Adipose tissue (tissue), 3 donors: ENCODE data around the gene PPM1A. TPM values are rescaled to one million over a fixed set of nuclear protein-coding genes. Genes with fewer than 3 reads are reported as not detected.
"Not testable (repeated sequence)": the region's sequence is repeated elsewhere in the genome, so short reads cannot be mapped to it uniquely, and the experiment has no call there.

Experiments
- H3K27ac ChIP-seq: one replicate; pipeline ENCODE4 v1.5.1; 2013; ENCODE audit warnings: low read depth, low read length
- WGBS, 3 donors: extraction: QIAGEN DNeasy Blood & Tissue Kit; methylation state at CpG; one replicate each; pipeline ENCODE4 v1.1.7; 2013; 5-methylcytosine and 5-hydroxymethylcytosine counted together
- polyA plus RNA-seq, 3 donors: library from polyadenylated mRNA; stranded (reverse); fragments of 200-250 nt; gene quantifications; one replicate each; pipeline ENCODE4 v1.2.3, GENCODE V29; 2013
- donor health status: healthy with polysubstance abuse.
- donor health status: Bipolar disorder and iron deficiency.
- donor health status: healthy.

The PPM1A gene
- polyA plus RNA-seq, 3 donors = 12.7 to 27.4 (median 22.9) TPM

DNA sequence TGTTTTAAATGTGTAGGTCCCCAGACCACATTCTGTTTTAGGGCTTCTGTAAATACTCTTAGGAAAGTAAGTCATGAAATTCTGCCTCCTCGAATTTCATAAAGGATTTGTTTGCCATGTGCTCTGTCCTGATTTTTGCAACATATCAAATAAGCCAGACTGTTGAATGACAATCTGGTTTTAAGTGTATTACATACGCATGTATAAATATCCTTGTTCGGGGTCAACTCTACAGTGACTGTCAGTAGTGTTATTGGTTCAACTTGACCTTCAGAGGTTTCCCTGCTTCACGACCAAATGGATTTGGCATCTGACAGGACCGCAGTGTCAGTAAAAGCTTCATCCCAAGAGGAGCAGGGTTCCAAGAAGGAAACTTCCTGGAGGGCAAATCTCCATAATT, 52.7 kb downstream of the PPM1A start:
- H3K27ac ChIP-seq = no peak overlapping the region
- 77 to 80% (median 78%) methylated on average over 5 of the region's 5 CpGs for WGBS, 3 donors

DNA sequence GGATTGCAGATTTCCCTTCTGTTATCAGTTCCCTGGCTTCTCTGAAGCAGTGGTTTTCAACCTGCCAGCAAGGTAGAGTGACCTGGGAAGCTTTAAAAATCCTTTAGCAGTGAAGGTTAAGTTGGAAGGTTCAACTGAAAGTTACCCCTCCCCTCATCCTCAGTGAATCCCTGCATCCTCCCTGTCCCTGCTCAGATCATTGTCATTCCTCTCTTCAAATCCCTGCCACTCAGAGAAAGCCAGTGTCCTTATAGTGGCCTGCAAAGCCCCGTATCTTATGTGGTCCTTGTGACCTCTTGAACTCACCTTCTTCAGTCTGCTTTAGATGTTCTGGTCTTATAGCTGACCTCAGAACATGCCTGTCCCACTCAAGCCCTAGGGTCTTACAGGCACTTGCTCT, 53.6 kb downstream of the PPM1A start:
- H3K27ac ChIP-seq = no peak overlapping the region
- WGBS, 3 donors = 80 to 94% (median 83%) methylated on average over 1 of the region's 1 CpG

DNA sequence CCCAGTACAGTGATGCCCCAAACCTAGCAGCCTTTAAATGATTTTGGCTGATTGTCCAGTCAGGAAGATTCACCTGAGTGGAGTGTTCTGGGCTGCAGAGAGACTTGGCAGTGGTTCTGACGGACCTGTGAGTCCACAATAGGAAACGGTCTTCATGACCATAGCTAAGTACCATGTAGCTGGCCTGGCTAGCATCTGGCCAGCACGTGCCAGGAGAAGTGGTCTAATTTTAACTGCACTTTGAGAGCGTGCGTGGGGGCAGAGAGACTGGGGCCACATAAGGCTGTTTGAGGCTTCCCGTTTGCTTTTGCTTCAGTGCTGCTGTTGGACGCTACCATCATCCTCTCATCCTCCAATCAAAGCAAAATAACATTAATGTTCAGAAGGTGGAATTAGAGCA, 54.7 kb downstream of the PPM1A start:
- no peak overlapping the region for H3K27ac ChIP-seq
- WGBS, 3 donors = 65 to 68% (median 67%) methylated on average over 7 of the region's 7 CpGs

DNA sequence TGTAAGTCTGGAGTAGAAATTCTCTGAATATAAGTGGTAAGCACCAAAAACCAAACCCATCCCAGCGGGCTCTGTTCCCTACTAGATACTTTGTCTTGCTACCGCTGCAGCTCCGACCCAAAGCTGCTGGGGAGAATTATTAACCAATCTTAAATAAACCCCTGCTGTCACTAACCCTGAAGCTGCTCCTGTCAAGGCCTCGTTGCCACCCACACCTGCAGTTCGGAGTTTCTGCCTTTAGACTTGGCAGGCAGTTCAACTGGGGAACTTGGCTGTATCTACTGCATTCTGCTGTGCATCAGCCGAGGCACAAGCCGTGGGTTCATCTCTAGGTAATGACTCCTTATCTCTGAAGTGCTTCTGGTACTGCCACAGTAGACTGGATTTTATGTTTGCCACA, 55.5 kb downstream of the PPM1A start:
- H3K27ac ChIP-seq = no peak overlapping the region
- 19 to 77% (median 76%) methylated on average over 7 of the region's 7 CpGs for WGBS, 3 donors

DNA sequence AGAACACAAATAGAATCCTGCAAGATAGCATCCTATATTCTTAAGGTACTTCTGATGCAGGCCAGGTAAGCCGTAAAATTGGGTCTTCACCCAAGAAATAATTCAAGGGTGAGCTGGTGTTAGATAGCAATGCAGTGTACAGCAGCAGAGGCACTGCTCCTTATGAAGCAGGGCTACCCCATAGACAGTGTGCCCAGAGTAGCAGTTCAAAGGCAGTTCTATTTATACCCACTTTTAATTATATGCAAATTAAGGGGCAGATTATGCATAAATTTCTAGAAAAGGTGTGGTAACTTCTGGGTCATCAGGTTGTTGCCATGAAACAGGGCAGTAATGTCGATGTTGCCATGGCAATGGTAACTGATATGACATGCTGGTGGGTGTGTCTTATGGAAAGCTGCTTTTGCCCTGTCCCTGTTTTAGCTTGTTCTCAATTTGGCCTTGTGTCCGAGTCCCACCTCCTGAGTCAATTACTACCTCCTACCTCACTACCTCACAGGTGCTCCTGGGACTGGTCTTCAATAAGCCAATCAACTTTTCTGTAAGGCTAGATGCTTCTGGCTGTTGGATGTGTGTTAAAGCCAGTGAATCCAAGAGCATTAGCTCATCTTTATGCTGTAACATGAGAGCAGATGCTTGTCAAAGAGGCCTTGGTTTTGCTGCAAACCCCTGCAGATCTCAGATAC, 61.0 kb downstream of the PPM1A start:
- 82 to 88% (median 84%) methylated on average over 3 of the region's 3 CpGs for WGBS, 3 donors
- no peak overlapping the region for H3K27ac ChIP-seq

DNA sequence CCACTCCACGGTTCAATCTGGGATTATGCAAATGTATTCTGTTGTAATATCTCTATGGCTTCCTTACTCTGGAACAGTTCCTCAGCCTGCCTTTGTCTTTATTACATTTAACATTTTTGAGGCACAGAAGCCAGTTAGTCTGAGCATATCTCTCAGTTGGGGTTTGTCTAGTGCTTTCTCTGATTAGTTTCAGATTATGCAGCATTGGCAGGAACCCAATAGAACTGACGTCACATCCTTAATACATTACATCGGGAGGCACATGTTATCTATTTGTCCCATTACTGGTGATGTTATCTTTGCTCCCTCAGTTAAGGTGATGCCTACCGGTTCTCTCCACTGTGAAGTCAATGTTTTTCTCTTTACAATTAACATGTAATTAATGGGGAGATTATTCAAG, 62.4 kb downstream of the PPM1A start:
- WGBS, 3 donors = 21 to 30% (median 23%) methylated on average over 4 of the region's 4 CpGs

DNA sequence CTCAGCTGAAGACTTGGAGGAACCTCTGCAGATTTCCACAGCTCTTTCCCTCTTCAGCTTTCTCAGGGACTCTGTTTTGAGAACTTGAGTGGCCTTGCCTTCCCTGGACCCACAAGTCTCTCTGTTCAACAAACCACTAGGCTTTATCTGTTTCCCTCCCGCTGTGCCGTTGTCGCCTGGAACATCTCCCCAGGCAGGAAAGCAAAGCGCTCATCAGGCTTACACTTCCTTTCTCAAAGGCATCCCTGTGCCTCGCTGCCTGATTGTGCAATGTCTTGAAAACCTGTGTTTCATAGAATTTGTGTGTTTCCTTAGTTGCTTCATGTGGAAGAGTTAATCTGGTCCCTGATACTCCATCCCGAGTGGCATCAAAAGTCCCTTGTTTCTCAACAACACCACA, 64.1 kb downstream of the PPM1A start:
- 39 to 71% (median 49%) methylated on average over 6 of the region's 6 CpGs for WGBS, 3 donors
- H3K27ac ChIP-seq = no peak overlapping the region

More for the DNA sequence above, 62.4 kb downstream of the PPM1A start:
- no peak overlapping the region for H3K27ac ChIP-seq

DNA sequence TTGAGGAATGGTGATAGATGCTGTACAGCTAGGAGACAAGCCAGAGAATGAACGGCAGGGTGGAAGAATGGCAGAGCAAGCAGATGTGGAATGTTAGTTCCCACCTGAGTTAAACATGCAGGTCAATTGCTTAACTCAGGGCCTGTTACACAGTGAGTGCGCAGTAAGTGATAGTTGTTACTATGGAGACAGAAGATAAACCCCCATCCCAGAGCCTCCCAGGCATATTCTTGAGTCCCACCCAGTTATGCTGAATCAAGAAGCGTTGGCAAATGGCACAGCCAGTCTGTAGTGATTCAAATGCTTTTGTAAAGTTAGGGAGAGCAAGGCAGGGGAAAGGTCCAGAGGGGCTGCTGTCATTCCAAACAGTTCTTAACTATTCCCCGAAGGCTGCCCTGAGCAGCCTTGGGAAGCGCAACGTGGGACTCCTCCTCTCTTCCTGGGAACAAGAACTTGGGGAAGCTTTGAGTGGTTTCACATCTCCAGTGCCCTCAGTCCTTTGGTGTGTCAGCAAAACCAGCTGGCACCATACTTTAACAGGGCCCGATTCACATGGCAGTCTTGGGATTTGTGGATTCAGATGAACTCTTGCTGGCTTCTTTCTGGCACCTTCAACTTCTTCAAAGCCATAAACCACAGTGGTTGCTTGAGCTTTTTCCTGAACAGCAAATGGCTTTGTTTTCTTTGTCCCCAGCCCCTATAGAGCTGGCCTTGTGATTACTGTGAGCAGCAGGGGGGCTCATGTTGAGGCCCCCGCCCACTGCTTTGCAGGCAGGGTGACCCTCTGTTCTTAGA, 66.4 kb downstream of the PPM1A start:
- 68 to 73% (median 70%) methylated on average over 8 of the region's 8 CpGs for WGBS, 3 donors
- no peak overlapping the region for H3K27ac ChIP-seq

DNA sequence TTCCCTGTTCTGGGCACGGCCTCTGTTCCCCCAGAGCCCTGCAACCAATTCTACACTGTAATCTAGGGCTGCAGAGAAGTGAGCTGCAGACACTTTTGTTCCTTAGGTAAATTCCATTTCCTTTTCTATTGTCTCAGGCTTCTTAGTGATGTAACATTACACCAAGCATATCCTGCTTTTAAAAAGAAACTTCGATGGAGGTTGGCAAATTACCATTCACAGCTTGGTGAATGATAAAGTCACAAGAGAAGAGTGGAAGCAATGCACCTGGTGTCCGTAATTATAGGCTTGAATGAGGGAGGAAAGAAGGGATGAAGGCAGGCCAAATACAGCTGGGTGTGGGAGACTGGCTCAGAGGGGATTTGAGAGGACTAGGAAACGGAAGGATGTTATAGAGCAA, 68.6 kb downstream of the PPM1A start:
- no peak overlapping the region for H3K27ac ChIP-seq
- WGBS, 3 donors = 53 to 64% (median 58%) methylated on average over 4 of the region's 4 CpGs

DNA sequence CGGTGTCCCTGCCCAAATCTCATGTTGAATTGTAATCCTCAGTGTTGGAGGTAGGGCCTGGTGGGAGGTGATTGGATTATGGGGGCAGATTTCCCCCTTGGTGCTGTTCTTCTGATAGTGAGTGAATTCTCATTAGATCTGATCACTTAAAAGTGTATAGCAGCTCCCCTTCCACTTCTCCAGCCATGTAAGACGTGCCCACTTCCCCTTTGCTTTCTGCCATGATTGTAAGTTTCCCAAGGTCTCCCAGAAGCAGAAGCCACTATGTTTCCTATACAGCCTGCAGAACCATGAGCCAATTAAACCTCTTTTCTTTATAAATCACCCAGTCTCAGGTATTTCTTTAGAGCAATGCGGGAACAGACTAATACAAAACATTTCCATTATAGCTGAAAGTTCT, 71.8 kb downstream of the PPM1A start:
- not testable (repeated sequence) for H3K27ac ChIP-seq
- 76 to 96% (median 84%) methylated on average over 3 of the region's 3 CpGs for WGBS, 3 donors

DNA sequence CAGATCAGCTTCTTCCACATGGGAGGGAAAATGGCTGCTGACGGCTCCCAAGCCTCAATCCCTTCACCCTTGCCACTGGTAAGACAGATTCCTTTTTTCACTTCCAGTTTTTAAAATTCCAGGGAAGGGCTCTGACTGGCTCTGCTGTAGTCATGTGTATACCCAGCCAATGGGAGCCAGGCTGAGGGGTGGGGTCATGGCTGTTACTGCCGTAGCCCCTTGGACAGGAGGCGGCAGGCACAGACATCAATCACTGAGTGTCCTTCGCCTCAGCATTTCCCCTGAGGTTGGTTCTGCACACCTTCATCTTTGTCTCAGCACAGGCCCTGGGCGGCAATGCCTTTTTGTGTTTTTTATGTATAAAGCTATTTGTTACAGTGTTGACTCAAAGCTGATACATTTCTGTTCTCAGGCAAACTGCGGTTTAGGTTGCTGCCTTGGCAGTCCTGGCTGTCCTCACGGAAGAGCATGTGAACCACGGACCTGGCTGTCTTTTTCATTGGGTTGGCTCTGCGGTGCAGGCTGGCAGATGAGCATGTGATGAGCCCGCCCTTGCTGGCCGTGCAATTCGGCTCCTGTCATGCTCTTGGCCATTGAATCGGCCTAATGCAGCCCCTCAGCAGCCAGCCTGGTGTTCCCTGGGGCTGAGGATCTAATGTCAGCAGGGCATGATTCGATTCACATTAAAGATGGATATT, 74.3 kb downstream of the PPM1A start:
- H3K27ac ChIP-seq = no peak overlapping the region
- WGBS, 3 donors = 88 to 92% (median 89%) methylated on average over 14 of the region's 14 CpGs

DNA sequence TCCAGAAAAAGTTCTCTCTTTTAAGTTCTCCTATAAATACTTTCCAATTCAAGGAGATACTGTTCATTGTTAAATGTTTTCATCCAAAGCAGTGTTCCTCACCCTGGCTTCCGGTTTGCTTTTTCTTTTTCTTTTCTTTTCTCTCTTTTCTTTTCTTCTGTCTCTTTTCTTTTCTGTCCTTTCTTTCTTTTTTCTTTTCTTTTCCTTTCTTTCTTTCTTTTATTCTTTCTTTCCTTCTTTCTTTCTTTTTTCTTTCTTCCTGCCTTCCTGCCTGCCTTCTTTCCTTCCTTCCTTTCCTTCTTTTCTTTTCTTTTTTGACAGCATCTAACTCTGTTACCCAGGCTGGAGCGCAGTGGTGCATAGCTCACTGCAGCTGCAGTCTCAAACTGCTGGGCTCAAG, 75.8 kb downstream of the PPM1A start:
- no peak overlapping the region for H3K27ac ChIP-seq
- 87 to 96% (median 91%) methylated on average over 2 of the region's 2 CpGs for WGBS, 3 donors

DNA sequence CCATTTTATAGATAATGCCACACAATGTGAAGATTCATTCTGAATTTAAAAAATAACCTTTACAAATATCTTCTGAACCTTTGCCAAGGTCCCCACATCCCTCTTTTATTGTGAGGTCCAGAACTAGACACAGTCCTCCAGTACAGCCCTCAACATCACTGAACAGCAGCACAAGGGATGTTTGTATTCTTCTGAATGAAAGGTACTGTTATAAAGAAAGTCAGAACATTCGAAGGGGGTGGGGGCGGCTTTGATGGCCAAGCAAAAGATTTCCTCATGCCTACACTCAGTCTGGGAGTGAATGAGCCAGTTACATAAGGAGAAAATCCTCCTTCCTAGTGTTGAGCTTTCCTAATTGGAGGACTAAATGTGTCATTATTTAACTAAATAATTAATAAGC, 77.3 kb downstream of the PPM1A start:
- 81 to 89% (median 88%) methylated on average over 2 of the region's 2 CpGs for WGBS, 3 donors
- H3K27ac ChIP-seq = no peak overlapping the region

DNA sequence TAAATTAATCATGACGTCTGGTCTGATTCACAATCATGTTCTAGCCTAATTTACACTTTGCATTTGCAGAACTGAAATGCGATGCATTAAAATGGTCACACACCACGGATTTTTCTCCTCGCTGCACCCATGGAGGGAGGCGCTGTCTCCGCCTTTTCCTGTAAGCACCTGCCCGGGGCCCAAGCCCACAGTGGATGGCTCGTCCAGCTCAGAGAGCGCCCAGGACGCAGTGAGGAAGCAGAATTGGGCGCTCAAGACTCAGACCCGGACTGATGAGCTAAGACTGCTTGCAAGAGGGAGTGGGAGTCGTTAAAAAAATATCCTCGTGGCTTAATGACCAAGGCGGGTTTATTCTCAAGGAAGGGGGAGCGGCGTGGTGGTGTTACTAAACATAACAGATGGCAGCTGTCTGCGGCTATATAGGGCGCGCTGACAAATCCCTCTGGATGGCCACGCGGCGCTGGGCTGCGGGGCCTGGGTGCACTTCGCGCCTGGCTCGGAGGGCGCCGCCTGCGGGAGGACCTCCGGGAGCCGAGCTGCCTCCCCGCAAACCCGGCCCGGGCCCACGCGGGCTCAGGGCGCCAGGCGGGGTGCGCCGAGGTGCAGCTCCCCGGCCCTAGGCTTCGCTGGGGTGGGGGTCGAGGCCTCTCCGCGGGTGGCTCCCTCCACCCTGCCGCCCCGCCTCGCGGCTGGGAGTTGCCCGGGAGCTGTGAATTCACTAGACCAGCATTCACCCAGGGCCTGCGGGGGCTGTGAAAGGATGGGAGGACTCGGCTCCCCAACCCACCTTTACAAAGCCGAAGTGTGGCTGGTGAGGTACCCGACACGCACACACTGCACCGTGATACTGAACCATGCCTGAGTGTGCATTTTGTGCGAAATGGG, 78.7 kb downstream of the PPM1A start:
- no peak overlapping the region for H3K27ac ChIP-seq
- WGBS, 3 donors = 6 to 7% (median 6%) methylated on average over 54 to 58 of the region's 58 CpGs

DNA sequence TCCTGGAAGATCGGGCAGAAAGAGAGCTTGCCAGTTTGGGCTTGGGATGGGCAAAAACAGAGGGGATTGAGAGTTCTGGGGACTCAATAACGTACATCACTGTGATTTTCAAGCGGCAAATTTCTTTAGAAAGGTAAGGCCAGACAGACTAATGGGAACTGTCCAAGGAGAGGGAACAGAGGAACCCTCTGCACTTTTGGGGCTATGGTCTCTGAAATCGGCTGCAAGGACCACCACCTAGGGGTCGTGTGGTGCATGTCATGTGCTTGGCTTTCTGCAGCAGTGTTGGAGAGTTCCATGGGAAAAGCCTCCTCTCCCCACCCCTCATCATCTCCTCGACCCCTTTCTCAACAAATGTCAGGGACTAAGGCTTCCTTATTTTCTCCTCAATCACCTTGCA, 79.6 kb downstream of the PPM1A start:
- no peak overlapping the region for H3K27ac ChIP-seq
- WGBS, 3 donors = 65 to 78% (median 75%) methylated on average over 6 of the region's 6 CpGs

DNA sequence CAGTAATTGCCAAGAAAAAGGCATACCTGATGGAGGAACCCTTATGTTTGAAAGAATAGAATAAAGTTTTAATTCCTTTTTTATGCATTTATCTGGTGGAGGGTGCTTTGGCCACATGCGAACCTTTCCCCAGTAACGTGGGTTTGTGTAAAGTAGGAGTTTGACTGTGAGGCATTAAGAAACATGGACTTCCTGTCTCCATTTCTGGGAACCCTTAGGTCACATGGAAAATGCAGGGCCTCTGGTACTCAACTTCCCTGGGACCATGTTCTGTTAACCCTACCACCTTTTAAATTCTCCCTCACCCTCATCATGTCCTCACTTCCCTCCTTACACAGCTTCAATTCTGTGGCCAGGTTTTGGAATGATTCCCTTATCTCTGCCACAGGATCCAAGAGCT, 80.3 kb downstream of the PPM1A start:
- no peak overlapping the region for H3K27ac ChIP-seq
- WGBS, 3 donors = 63 to 94% (median 80%) methylated on average over 2 of the region's 2 CpGs

DNA sequence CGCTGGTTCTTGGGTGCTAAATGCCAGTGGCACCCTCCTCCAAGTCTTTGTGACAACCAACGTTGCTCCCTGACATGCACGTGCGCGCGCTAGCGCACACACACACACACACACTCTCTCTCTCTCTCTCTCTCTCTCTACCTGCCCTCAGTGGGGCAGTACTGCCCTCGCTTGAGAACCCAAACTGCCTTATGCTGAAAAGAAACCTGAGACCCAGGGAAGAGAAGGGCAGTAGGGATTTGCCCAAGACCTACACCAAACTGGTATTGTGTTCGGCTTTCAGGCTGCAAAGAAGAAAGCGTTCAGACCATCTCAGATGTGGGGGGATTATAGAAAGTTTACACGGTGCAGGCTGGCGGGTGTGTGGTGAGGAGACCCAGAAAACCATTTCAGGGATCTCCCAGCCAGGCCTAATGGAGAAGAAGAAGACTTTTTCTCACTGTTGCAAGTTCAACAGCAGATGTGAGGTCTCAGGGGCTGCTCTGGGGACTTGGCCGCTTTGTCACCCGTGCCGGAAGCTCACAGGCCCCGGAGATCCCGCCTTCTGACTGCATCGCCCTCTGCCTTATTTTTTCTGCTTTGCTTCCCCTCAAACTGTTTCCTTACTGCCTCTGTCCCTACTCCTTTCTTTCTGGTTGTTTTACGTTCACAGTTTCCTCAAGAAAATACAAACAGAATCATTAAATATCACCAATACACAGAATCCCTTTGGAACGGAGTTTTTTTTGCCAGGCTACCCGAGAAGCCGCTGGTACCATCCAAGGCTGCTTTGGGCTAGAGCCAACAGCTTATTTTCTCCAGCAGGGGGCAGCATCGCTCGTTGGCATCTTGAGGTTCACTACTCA, 82.4 kb downstream of the PPM1A start:
- WGBS, 3 donors = 4 to 13% (median 9%) methylated on average over 24 of the region's 24 CpGs
- H3K27ac ChIP-seq = no peak overlapping the region

DNA sequence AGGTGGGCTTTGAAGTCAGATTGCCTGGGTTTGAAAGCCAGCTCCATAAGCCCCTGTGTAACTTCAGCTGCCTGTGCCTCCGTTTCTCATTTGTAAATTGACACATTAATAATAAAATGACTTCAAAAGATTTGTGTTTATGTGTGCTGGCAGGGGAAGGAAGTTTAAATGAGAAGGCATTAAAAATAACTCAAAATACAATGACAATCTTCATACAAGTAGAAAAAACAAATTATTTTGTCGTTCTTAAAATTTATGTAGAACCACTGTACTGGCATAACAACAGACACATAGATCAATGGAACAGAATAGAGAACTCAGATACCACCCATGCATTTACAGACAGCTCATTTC, 83.0 kb downstream of the PPM1A start:
- 32 to 39% (median 34%) methylated on average over 2 of the region's 2 CpGs for WGBS, 3 donors
- H3K27ac ChIP-seq = no peak overlapping the region
